GM21786 (cell line): ENCODE results near the gene BRAT1.

ENCODE experiments used
- ATAC-seq: cut with Tn5 transposase; IDR thresholded peaks from one replicate; pipeline ENCODE4 v1.9.1; 2021; ENCODE audit not compliant: unreplicated experiment

The BRAT1 gene

DNA sequence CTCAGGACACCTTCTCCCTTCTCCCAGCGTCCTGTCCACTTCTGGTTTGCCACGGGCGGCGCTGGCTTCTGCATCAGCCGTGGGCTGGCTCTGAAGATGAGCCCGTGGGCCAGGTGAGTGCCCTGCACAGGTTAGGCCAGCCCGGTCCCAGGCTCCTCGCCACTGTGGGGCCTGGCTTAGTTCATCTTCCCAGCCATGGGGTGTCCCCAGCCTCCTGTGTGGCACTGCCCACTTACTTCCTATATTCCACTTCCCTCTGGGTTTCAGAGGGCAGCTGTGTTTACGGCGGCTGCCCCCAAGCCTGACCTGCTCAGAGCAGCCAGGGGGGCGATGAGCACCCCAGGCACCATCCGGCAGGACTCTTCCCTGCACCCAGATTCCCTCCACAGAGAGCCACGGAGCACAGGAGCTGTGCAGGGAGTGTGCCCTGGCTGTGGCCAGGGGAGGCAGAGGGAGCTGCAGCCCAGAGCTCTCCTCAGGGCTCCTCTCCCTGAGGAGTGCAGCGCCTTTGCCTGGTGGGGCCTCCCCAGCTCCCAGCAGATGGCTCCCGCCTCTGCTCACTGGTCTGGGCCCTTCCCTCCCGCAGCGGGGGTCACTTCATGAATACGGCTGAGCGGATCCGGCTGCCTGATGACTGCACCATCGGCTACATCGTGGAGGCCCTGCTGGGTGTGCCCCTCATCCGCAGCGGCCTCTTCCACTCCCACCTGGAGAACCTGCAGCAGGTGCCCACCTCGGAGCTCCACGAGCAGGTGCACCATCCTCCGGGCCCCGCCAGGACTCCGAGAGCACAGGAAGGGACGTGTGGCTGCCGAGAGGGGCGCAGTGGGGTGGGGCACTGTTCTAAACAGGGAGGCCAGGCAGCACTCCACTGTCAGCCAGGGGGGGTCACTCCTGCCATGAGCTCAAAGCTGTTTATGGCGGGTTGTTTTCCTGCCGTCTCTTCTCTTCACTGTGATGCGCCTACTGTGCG lies 29.4 kb downstream of the BRAT1 start:
- ATAC-seq = no peak

DNA sequence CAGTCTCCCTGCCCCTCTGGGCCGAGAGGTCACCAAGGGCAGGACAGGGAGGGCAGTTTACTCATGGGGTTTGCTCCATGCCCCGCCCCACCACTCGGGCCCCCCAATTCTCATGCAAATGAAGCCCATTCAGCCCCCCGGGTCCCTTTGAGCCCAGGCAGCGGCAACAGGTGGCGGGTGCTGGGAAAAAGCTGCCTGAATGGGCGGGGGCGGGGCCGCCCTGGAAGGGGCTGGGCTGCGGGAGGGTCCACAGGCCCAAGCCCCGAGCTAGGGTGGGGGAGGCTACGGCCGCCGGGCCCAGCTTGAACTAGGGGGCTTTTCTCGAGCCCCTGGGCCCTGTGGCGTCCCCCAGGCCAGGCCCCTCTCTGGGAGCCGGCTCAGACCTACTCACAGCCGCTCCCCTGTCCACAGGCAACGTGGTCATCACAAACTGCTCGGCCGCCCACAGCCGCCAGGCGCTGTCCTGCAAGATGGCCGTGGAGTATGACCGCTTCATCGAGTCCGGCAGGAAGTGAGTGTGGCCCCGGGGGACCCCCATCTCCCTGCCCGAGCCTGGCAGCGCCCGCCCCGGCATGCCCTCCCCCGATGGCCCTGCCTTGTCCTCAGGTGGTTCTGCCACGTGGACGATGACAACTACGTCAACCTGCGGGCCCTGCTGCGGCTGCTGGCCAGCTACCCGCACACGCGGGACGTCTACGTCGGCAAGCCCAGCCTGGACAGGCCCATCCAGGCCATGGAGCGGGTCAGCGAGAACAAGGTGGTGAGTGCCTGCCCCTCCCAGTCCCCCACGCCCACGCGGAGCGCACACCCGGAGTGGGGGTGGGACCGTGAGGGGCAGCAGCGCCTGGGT lies 30.3 kb downstream of the BRAT1 start:
- no peak for ATAC-seq

DNA sequence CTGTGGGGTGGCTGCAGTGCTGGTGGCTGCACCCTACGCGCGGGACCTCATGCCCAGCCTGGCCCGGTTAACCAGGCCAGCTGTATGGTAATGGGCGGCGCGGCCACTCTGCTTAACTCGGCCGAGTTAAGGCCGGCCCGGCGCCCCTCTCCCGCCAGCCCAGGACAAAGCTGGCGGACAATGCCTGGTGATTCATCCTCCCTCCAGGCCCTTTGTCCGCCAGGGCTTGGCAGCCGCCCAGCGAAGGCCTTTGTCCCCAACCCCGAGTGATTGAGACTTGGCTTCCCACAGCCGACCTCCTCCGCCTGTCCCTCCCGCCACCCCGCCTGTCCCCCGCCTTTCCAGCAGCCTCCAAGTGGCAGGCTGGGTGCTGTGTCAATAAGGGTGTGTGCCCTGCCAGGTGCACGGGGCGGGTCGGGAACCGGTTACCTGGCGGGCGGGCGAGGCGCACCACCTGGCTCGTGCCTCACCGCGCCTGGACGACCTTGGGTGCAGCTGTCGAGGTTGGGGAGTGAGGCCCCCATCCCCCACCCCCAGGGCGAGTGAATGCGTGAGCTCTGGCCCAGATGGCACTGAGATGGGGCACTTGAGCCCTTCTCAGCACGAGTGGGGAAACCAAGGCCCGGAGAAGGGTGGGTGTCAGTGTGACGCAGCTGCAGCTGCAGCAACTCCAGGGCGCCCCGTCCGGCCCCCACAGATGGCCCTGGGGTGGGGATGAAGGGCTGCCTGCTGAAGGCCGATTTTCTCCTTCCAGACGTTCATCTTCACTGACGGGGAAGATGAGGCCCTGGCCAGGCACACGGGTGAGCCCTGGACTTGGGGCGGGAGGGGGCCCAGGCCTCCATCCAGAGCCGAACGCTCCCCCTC lies 31.1 kb downstream of the BRAT1 start:
- no peak for ATAC-seq

DNA sequence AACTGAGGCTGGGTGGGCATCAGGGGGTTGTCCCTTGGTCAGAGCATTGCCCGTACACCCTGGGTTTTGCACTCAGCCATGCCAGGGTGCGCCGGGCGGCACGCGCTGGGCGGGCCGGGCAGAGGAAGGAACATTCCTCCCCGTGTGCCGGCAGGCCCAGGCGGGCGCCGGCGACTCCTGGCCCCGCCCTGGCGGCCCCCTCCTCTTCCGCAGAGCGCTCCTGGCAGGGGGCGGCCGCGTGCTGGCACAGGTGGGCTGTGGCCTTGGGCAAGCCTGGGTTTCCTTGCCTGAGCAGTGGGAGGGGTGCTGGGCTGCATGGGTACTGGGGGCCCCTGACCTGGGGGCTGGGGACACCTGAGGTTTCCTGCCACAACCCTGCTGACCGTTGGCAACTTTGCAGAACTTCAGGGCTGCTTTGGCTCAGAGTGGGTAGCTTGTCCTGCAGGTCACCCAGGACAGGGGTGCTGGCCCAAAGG lies 31.8 kb downstream of the BRAT1 start:
- no peak for ATAC-seq

DNA sequence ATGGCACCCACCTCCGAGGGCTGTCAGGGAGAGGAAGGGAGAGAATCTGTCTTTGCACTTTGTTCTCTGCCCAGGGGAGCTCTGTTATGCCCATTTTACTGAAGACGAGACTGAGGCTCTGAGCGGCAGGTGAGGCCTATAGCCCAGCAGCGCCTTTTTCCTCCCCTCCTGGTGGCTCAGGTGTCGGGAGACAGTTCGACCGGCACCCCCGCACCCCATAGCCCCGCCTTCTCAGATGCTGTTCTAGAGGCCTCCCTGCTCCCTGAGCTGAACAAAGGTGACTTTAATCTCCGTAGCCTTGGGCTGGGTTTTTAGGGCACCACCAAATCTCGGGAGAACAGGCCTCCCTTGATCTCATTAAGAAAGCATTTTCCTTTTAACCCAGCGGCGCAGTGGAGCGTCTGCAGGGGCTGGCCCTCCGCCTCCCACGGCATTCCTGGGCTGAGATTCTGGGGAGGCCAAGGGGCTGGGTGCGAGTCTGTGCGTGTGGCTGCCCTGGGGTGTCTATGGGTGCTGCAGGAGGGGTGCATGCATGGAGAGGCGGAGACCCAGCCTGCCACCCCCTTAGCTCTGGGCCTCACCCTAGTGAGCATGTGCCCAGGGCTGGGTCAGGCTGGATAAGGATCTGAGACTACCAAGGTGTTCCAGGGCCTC lies 32.4 kb downstream of the BRAT1 start:
- no peak for ATAC-seq

DNA sequence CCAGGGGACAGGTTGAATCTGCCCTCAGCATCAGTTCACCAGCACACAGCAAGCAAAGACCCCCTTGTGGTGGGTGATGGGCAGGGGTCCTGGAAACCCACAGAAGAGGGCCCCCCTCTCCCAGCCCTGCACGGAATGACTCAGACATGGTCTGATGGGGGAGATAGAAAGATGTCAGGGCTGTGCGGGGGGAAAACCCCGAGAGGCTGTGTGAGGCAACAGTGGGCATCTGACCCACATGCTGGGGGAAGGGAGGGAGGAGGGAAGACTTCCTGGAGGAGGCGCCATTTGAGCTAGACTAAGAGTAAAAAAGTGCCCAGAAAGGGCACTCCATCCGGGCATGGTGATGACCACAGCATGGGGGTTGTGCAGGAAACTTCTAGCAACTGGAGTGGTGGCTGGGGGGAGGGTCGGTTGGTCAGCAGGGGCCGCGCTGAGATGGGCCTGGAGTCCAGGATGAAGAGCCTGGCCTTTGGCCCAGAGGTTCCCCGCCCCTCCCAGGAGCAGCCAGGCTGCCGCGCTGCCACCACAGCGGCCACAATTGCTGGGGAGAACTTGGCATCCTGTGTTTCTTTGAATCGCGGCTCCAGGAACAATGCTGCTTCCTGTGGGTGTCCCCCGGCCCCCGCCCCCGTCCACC lies 33.3 kb downstream of the BRAT1 start:
- peak; percentile 31 for ATAC-seq

- no peak for ATAC-seq
Measured at GRCh38 chr7:2521341-2521745, 34.0 kb downstream of the BRAT1 start.

- ATAC-seq = no peak
Measured at GRCh38 chr7:2520761-2521290, 34.5 kb downstream of the BRAT1 start.

DNA sequence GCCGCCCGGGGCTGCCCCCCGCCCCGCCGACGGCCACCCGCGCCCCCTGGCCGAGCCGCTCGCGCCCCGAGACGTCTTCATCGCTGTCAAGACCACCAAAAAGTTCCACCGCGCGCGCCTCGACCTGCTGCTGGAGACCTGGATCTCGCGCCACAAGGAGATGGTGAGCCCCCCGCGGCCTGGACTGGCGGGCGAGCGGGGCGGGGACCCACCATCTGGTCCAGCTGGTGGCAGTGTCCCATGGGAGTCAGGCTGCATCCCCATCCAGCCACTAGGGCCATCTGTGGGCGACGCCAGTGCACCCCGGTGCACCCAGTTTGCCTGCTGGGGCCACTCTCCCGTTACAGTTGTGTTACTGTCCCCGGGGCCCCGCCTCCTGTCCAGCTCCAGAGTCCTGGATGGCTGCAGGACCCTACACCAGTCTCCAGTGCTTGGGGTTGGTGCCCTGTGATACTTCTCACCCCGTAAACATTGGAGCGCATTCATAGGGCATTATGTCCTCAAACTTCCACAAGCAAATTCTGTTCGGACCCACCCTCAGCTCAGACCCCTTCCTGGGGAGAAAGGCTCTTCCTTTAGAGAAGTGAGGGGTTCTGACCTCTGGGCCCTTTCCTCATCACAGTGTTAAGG lies 35.1 kb downstream of the BRAT1 start:
- no peak for ATAC-seq

GRCh38 chr7:2519119-2519930 lies 36.0 kb downstream of the BRAT1 start, which contains the start of gene LFNG:
Gene LFNG (plus strand): TSS chr7:2519774. CDS start chr7:2519862, 88 bp downstream.
- ATAC-seq = peak; percentile 73

DNA sequence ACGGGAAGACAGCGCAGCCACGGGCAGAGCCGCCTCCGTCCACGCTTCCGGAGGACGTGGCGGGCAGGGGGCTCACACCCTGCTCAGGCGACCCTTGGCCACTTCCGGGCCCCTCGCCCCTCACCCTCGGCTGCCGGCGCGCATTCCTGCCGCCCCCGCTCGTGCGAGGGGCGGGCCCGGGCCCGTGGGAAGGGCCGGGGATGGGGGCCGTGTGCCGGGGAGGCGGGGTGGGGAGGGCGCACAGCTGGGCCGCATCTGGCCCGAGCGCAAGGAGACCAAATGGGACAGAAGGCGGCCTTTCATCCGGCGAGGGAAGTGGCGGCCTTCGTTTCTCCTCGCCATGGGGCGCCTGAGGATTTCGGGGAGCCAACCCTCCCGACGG lies 36.6 kb downstream of the BRAT1 start:
- ATAC-seq = no peak

DNA sequence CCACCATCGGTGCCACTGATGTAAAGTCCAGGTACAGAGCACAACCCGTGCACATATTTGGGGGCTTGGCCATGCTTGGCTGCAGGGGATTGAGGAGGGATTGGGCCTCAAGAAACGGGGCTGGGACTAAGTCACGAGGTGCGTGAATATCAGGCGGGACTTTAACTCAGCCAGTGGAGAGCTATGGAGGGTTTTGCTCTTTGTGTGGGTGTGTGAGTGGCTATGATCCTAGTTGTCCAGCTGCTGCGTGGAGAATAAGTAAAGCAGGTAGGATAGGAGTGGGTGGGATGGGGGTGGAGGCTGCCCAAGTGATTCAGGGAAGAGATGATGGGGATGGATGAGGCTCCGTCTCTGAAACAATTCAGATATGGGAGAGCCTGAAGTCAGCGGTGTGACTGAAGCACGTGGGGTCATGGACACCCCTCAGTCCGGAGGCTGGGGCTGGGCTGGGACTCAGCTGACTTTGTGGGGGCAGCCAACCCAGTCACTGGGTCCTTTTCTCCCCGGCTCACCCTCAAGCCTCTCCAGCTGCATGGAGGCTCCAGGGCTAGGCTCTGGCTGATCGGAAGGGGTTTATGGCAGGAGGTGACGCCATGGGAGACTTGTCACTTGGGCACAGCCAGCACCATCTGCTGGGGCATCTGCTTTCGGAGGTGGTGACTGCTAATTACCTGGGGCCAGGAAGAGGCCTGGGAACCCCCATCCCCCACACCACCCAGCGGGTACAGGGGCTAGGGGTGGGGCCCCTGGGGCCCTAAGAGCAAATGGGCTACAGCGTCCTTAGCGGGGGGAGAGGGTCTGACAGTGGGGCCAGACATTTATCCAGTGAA lies 37.4 kb downstream of the BRAT1 start:
- no peak for ATAC-seq

GRCh38 chr7:2517026-2517425 lies 38.3 kb downstream of the BRAT1 start:
- ATAC-seq = no peak

DNA sequence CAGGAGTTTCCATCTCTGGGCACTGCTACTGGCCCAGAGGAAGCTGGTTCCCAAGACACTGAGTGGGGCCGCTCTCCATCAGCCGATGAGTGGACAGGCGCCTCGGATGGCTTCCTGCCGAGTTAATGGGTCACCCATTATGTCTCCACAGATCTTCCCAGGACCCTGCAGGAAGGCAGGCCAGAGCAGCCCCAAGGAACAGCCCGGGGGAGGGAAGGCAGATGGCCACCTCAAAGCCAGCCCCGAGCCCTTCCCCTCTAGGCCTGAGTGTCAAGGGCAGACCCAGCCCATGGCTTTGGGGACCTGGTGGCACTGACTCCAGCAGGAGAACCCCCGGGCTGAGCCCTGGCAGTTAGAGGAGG lies 39.1 kb downstream of the BRAT1 start:
- ATAC-seq = no peak

GRCh38 chr7:2515424-2516193 lies 39.7 kb downstream of the BRAT1 start:
- no peak for ATAC-seq
